ENCODE measurements around the gene SLC25A5. TPM values are rescaled to one million over a fixed set of nuclear protein-coding genes. Genes with fewer than 3 reads are reported as not detected.
A peak's percentile ranks its signal among the peaks of the same experiment; 100 is the strongest.
"Not testable (repeated sequence)": the region's sequence is repeated elsewhere in the genome, so short reads cannot be mapped to it uniquely, and the experiment has no call there.

Gene SLC25A5
- total RNA-seq, 5 donors from 2014 or later (not counting 1 experiment from before 2014, with no cell fraction given), result 102 to 171 (median 116) TPM

- Mint-ChIP-seq H3K27me3 (peaks cover 0 to 4% of the 10 kb centered on the region in 2 donors), H3K9me3 (no peaks in the 10 kb centered on the region), H3K27ac (no peak overlapping the region), H3K4me1 (peaks cover 22 to 36% (median 30%) of the 10 kb centered on the region in 3 donors), H3K36me3 (no peaks in the 10 kb centered on the region), H3K4me3 (no peak overlapping the region)
- no peak for ATAC-seq (replicated peaks in 1 of 4)
- CTCF ChIA-PET, result no interaction called here
- 100% methylated on average over 2 of the region's 13 CpGs for WGBS (ENCODE audit: insufficient coverage)
- Histone ChIP-seq H3K36me3 (ENCODE audit: control insufficient read depth in 2 of 2, extremely low read depth in 1 of 2, insufficient read depth in 1 of 2, low read length in 1 of 2) (no peaks in the 10 kb centered on the region), H3K27ac (ENCODE audit: low read length) (no peak overlapping the region), H3K4me3 (ENCODE audit: control insufficient read depth in 1 of 2, extremely low read depth in 1 of 2, low read length in 1 of 2) (no peak overlapping the region), H3K27me3 (replicated peaks in 1 of 2; ENCODE audit: control insufficient read depth in 2 of 2, extremely low read depth in 1 of 2, insufficient read depth in 2 of 2, low read length in 1 of 2) (no peaks in the 10 kb centered on the region), H3K4me1 (ENCODE audit: control insufficient read depth in 1 of 2, extremely low read depth in 1 of 2, insufficient read depth in 2 of 2, low read length in 2 of 2) (peaks cover 3 to 26% of the 10 kb centered on the region in 2 experiments), H3K9me3 (no peaks in the 10 kb centered on the region)
- POLR2A ChIA-PET, result no interaction called here
- DNase-seq, result no peak
Observed at GRCh38 chrX:119500061-119500800, 32.0 kb downstream of the SLC25A5 start.

- DNase-seq (no peak), ATAC-seq (replicated peaks in 1 of 4) (no peak)
- 91% methylated on average over 5 of the region's 7 CpGs for WGBS (ENCODE audit: insufficient coverage)
- peak overlapping the region; percentile 91 for H3K27ac Mint-ChIP-seq
- no peaks in the 10 kb centered on the region for H3K9me3 Mint-ChIP-seq
- Histone ChIP-seq H3K27ac (ENCODE audit: low read length) (no peak overlapping the region), H3K36me3 (ENCODE audit: control insufficient read depth in 2 of 2, extremely low read depth in 1 of 2, insufficient read depth in 1 of 2, low read length in 1 of 2) (no peaks in the 10 kb centered on the region), H3K4me1 (ENCODE audit: control insufficient read depth in 1 of 2, extremely low read depth in 1 of 2, insufficient read depth in 2 of 2, low read length in 2 of 2) (peaks cover 3 to 18% of the 10 kb centered on the region in 2 experiments), H3K27me3 (replicated peaks in 1 of 2; ENCODE audit: control insufficient read depth in 2 of 2, extremely low read depth in 1 of 2, insufficient read depth in 2 of 2, low read length in 1 of 2) (no peaks in the 10 kb centered on the region), H3K4me3 (ENCODE audit: control insufficient read depth in 1 of 2, extremely low read depth in 1 of 2, low read length in 1 of 2) (no peak overlapping the region), H3K9me3 (no peaks in the 10 kb centered on the region)
- POLR2A ChIA-PET, result no interaction called here
- H3K4me1 Mint-ChIP-seq, result peaks cover 16 to 29% (median 20%) of the 10 kb centered on the region in 3 donors
- no peak overlapping the region for H3K4me3 Mint-ChIP-seq
- peaks cover 0 to 4% of the 10 kb centered on the region in 2 donors for H3K27me3 Mint-ChIP-seq
- no peaks in the 10 kb centered on the region for H3K36me3 Mint-ChIP-seq
- CTCF ChIA-PET, result interaction anchor here in 1 of 2 donors (0.7 kb wide), 1 partner anchor 587 kb away, joined by 4 read pairs; no protein-coding TSS in a partner anchor
Observed at GRCh38 chrX:119501511-119502148, 33.4 kb downstream of the SLC25A5 start.

GRCh38 chrX:119502727-119503483 lies 34.7 kb downstream of the SLC25A5 start:
- Mint-ChIP-seq H3K36me3 (no peaks in the 10 kb centered on the region), H3K4me1 (peaks cover 15 to 21% (median 16%) of the 10 kb centered on the region in 3 donors), H3K9me3 (no peaks in the 10 kb centered on the region), H3K27me3 (no peaks in the 10 kb centered on the region), H3K4me3 (peak overlapping the region in 1 of 3 donors; percentile 41), H3K27ac (peak overlapping the region; percentile 91)
- ATAC-seq (replicated peaks in 1 of 4) (peak; percentile 34 to 95 (median 68)), DNase-seq (peak in 31 of 35 experiments; percentile 1 to 58 (median 25))
- WGBS (ENCODE audit: insufficient coverage), result no CpG with 5 or more reads among the region's 11 CpGs
- H3K27ac ChIP-seq (ENCODE audit: low read length), result peak overlapping the region; percentile 54
- H3K27me3 ChIP-seq (replicated peaks in 1 of 2; ENCODE audit: control insufficient read depth in 2 of 2, extremely low read depth in 1 of 2, insufficient read depth in 2 of 2, low read length in 1 of 2), result no peaks in the 10 kb centered on the region
- no peak overlapping the region for H3K4me3 ChIP-seq (ENCODE audit: control insufficient read depth in 1 of 2, extremely low read depth in 1 of 2, low read length in 1 of 2)
- peaks cover 3 to 18% of the 10 kb centered on the region in 2 experiments for H3K4me1 ChIP-seq (ENCODE audit: control insufficient read depth in 1 of 2, extremely low read depth in 1 of 2, insufficient read depth in 2 of 2, low read length in 2 of 2)
- no peaks in the 10 kb centered on the region for H3K9me3 ChIP-seq
- ChIA-PET CTCF (no interaction called here), POLR2A (no interaction called here)
- no peaks in the 10 kb centered on the region for H3K36me3 ChIP-seq (ENCODE audit: control insufficient read depth in 2 of 2, extremely low read depth in 1 of 2, insufficient read depth in 1 of 2, low read length in 1 of 2)

GRCh38 chrX:119503484-119503861 lies 35.2 kb downstream of the SLC25A5 start:
- Mint-ChIP-seq H3K27ac (peak overlapping the region in 1 of 2 donors; percentile 91), H3K9me3 (no peaks in the 10 kb centered on the region), H3K36me3 (no peaks in the 10 kb centered on the region), H3K4me1 (peaks cover 15 to 21% (median 16%) of the 10 kb centered on the region in 3 donors), H3K4me3 (no peak overlapping the region), H3K27me3 (no peaks in the 10 kb centered on the region)
- POLR2A ChIA-PET, result no interaction called here
- no peak for ATAC-seq (replicated peaks in 1 of 4)
- H3K4me1 ChIP-seq (ENCODE audit: control insufficient read depth in 1 of 2, extremely low read depth in 1 of 2, insufficient read depth in 2 of 2, low read length in 2 of 2), result peaks cover 3 to 18% of the 10 kb centered on the region in 2 experiments
- no peaks in the 10 kb centered on the region for H3K27me3 ChIP-seq (replicated peaks in 1 of 2; ENCODE audit: control insufficient read depth in 2 of 2, extremely low read depth in 1 of 2, insufficient read depth in 2 of 2, low read length in 1 of 2)
- no peak overlapping the region for H3K4me3 ChIP-seq (ENCODE audit: control insufficient read depth in 1 of 2, extremely low read depth in 1 of 2, low read length in 1 of 2)
- WGBS (ENCODE audit: insufficient coverage), result 80% methylated on average over 1 of the region's 2 CpGs
- CTCF ChIA-PET, result no interaction called here
- H3K9me3 ChIP-seq, result no peaks in the 10 kb centered on the region
- peak overlapping the region; percentile 54 for H3K27ac ChIP-seq (ENCODE audit: low read length)
- H3K36me3 ChIP-seq (ENCODE audit: control insufficient read depth in 2 of 2, extremely low read depth in 1 of 2, insufficient read depth in 1 of 2, low read length in 1 of 2), result no peaks in the 10 kb centered on the region
- no peak for DNase-seq

- H3K4me3 ChIP-seq (ENCODE audit: control insufficient read depth in 1 of 2, extremely low read depth in 1 of 2, low read length in 1 of 2); H3K36me3 Mint-ChIP-seq; DNase-seq; H3K27ac ChIP-seq (ENCODE audit: low read length); H3K9me3 Mint-ChIP-seq; H3K27me3 ChIP-seq (replicated peaks in 1 of 2; ENCODE audit: control insufficient read depth in 2 of 2, extremely low read depth in 1 of 2, insufficient read depth in 2 of 2, low read length in 1 of 2); H3K27me3 Mint-ChIP-seq; H3K4me3 Mint-ChIP-seq; H3K36me3 ChIP-seq (ENCODE audit: control insufficient read depth in 2 of 2, extremely low read depth in 1 of 2, insufficient read depth in 1 of 2, low read length in 1 of 2); H3K27ac Mint-ChIP-seq; H3K9me3 ChIP-seq; ATAC-seq (replicated peaks in 1 of 4): not testable (repeated sequence)
- H3K4me1 Mint-ChIP-seq, result peaks cover 15 to 20% (median 16%) of the 10 kb centered on the region in 3 donors
- WGBS (ENCODE audit: insufficient coverage), result no CpG with 5 or more reads among the region's 10 CpGs
- H3K4me1 ChIP-seq (ENCODE audit: control insufficient read depth in 1 of 2, extremely low read depth in 1 of 2, insufficient read depth in 2 of 2, low read length in 2 of 2), result peaks cover 3 to 18% of the 10 kb centered on the region in 2 experiments
- ChIA-PET POLR2A (interaction anchor here in 1 of 2 donors (0.7 kb wide), 1 partner anchor 101 kb away, joined by 11 read pairs; the partner anchor contains the start of gene NKRF), CTCF (interaction anchor here in 1 of 2 donors (0.7 kb wide), 1 partner anchor 800 kb away, joined by 3 read pairs; no protein-coding TSS in a partner anchor)
Observed at GRCh38 chrX:119505145-119505544, 36.9 kb downstream of the SLC25A5 start.

GRCh38 chrX:119505945-119506344 lies 37.7 kb downstream of the SLC25A5 start:
- no peak overlapping the region for H3K27ac Mint-ChIP-seq
- ATAC-seq (replicated peaks in 1 of 4), result no peak
- CTCF ChIA-PET, result interaction anchor here (0.5 to 0.7 kb wide), 2 partner anchors 8 to 40 kb away, joined by 4 to 5 read pairs; no protein-coding TSS in a partner anchor

More at GRCh38 chrX:119505945-119506344, 37.7 kb downstream of the SLC25A5 start:
- H3K36me3 ChIP-seq (ENCODE audit: control insufficient read depth in 2 of 2, extremely low read depth in 1 of 2, insufficient read depth in 1 of 2, low read length in 1 of 2), result no peaks in the 10 kb centered on the region
- H3K36me3 Mint-ChIP-seq, result no peaks in the 10 kb centered on the region
- POLR2A ChIA-PET, result no interaction called here
- no peaks in the 10 kb centered on the region for H3K9me3 Mint-ChIP-seq
- no peak overlapping the region for H3K4me3 ChIP-seq (ENCODE audit: control insufficient read depth in 1 of 2, extremely low read depth in 1 of 2, low read length in 1 of 2)
- no peak overlapping the region for H3K27ac ChIP-seq (ENCODE audit: low read length)
- H3K9me3 ChIP-seq, result no peaks in the 10 kb centered on the region
- H3K4me1 ChIP-seq (ENCODE audit: control insufficient read depth in 1 of 2, extremely low read depth in 1 of 2, insufficient read depth in 2 of 2, low read length in 2 of 2), result peaks cover 3 to 18% of the 10 kb centered on the region in 2 experiments
- no peak overlapping the region for H3K4me3 Mint-ChIP-seq
- H3K4me1 Mint-ChIP-seq, result peaks cover 15 to 18% (median 16%) of the 10 kb centered on the region in 3 donors
- 60% methylated on average over 1 of the region's 4 CpGs for WGBS (ENCODE audit: insufficient coverage)
- DNase-seq, result no peak
- no peaks in the 10 kb centered on the region for H3K27me3 Mint-ChIP-seq
- no peaks in the 10 kb centered on the region for H3K27me3 ChIP-seq (replicated peaks in 1 of 2; ENCODE audit: control insufficient read depth in 2 of 2, extremely low read depth in 1 of 2, insufficient read depth in 2 of 2, low read length in 1 of 2)
